Measurements from ENCODE around the gene BCAS1.

Gene BCAS1

DNA sequence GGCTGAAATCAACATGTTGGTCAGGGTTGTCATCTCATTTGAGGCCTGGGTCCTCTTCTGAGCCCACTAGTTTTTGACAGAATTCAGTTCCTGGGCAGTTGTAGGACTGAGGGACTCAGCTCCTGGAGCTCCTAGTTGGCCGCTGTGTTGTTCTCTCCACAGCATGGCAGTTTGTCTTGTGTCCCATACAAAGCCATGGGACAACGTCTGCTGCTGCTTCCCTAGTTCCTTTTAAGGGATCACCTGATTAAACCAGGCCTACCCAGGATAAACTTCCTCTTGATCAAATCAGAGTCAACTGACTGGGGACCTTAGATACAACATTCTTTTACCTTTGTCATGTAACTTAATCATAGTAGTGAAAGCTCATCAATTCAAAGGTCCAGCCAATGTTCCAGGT lies 141.0 kb downstream of the BCAS1 start:
- H3K4me3 ChIP-seq (ENCODE audit: low read length): no peak overlapping the region
- H2AFZ ChIP-seq (ENCODE audit: low read length): peak overlapping the region; percentile 27; the same call in 1 of the 2 replicates
- no peaks in the 10 kb centered on the region for H3K27me3 ChIP-seq (replicated peaks; ENCODE audit: insufficient read depth, low read length)
- no peaks in the 10 kb centered on the region for H4K20me1 ChIP-seq (ENCODE audit: insufficient read depth, low read length)
- no peak for DNase-seq
- peak overlapping the region; percentile 82 for H3K4me2 ChIP-seq (ENCODE audit: low read depth, low read length)
- TF ChIP-seq, protein P1, sequence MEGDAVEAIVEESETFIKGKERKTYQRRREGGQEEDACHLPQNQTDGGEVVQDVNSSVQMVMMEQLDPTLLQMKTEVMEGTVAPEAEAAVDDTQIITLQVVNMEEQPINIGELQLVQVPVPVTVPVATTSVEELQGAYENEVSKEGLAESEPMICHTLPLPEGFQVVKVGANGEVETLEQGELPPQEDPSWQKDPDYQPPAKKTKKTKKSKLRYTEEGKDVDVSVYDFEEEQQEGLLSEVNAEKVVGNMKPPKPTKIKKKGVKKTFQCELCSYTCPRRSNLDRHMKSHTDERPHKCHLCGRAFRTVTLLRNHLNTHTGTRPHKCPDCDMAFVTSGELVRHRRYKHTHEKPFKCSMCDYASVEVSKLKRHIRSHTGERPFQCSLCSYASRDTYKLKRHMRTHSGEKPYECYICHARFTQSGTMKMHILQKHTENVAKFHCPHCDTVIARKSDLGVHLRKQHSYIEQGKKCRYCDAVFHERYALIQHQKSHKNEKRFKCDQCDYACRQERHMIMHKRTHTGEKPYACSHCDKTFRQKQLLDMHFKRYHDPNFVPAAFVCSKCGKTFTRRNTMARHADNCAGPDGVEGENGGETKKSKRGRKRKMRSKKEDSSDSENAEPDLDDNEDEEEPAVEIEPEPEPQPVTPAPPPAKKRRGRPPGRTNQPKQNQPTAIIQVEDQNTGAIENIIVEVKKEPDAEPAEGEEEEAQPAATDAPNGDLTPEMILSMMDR (IDR thresholded peaks at IDR 0.05; ENCODE audit: low read length): no peak
- no peak for TF ChIP-seq EZH2 (optimal IDR thresholded peaks at IDR 0.05; ENCODE audit: low read depth, low read length)
- no peak for TF ChIP-seq EZH2phosphoT487 (IDR thresholded peaks at IDR 0.05; ENCODE audit: low read length)
- H3F3A ChIP-seq (ENCODE audit: insufficient read depth, low read length): peaks cover 41% of the 10 kb centered on the region
- H3K27ac ChIP-seq (ENCODE audit: low read length): peak overlapping the region; percentile 95
- H3K9me2 ChIP-seq (replicated peaks; ENCODE audit: insufficient read depth, low read length): no peaks in the 10 kb centered on the region
- no peaks in the 10 kb centered on the region for H3K79me2 ChIP-seq (ENCODE audit: low read length)
- no peaks in the 10 kb centered on the region for H3K36me3 ChIP-seq (replicated peaks; ENCODE audit: insufficient read depth, low read length)
- peaks cover 44% of the 10 kb centered on the region for H3K4me1 ChIP-seq (ENCODE audit: low read length)
- no peaks in the 10 kb centered on the region for H3K9me3 ChIP-seq (replicated peaks; ENCODE audit: insufficient read depth, low read length)
- H3K9ac ChIP-seq (ENCODE audit: low read length): peak overlapping the region; percentile 70; the same call in 1 of the 2 replicates

DNA sequence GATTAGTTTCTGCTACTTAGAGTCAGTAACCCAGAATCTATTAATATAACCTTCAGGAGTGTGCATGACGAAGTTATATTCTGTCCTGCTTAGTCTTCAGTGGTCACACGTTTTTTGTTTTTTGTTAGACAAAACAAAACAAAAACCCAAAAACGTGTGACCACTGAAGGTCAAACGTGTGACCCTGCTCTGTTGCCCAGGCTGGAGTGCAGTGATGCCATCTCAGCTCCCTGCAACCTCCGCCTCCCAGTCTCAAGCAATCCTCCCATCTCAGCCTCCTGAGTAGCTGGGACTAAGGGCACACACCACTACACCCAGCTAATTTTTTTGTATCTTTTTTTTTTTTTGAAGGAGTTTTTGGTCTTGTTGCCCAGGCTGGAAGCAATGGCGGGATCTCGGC lies 142.4 kb downstream of the BCAS1 start:
- H3K4me3 ChIP-seq (ENCODE audit: low read length): no peak overlapping the region
- H3K27ac ChIP-seq (ENCODE audit: low read length): no peak overlapping the region
- H3K4me2 ChIP-seq (ENCODE audit: low read depth, low read length): no peak overlapping the region
- H2AFZ ChIP-seq (ENCODE audit: low read length): no peak overlapping the region
- no peaks in the 10 kb centered on the region for H3K9me3 ChIP-seq (replicated peaks; ENCODE audit: insufficient read depth, low read length)
- H4K20me1 ChIP-seq (ENCODE audit: insufficient read depth, low read length): no peaks in the 10 kb centered on the region
- H3K4me1 ChIP-seq (ENCODE audit: low read length): peaks cover 39% of the 10 kb centered on the region
- no peak for DNase-seq
- H3K79me2 ChIP-seq (ENCODE audit: low read length): no peaks in the 10 kb centered on the region
- no peaks in the 10 kb centered on the region for H3K36me3 ChIP-seq (replicated peaks; ENCODE audit: insufficient read depth, low read length)
- H3F3A ChIP-seq (ENCODE audit: insufficient read depth, low read length): peaks cover 33% of the 10 kb centered on the region
- TF ChIP-seq EZH2 (optimal IDR thresholded peaks at IDR 0.05; ENCODE audit: low read depth, low read length) (no peak), EZH2phosphoT487 (IDR thresholded peaks at IDR 0.05; ENCODE audit: low read length) (no peak)
- TF ChIP-seq, protein P1 (IDR thresholded peaks at IDR 0.05; ENCODE audit: low read length): no peak
- H3K9me2 ChIP-seq (replicated peaks; ENCODE audit: insufficient read depth, low read length): no peaks in the 10 kb centered on the region
- no peaks in the 10 kb centered on the region for H3K27me3 ChIP-seq (replicated peaks; ENCODE audit: insufficient read depth, low read length)
- no peak overlapping the region for H3K9ac ChIP-seq (ENCODE audit: low read length)

GRCh38 chr20:53926428-53927028 lies 143.9 kb downstream of the BCAS1 start:
- Histone ChIP-seq H3F3A (ENCODE audit: insufficient read depth, low read length) (peaks cover 24% of the 10 kb centered on the region), H2AFZ (ENCODE audit: low read length) (no peak overlapping the region), H3K36me3 (replicated peaks; ENCODE audit: insufficient read depth, low read length) (no peaks in the 10 kb centered on the region), H3K9ac (ENCODE audit: low read length) (no peak overlapping the region), H3K27me3 (replicated peaks; ENCODE audit: insufficient read depth, low read length) (no peaks in the 10 kb centered on the region), H3K79me2 (ENCODE audit: low read length) (no peaks in the 10 kb centered on the region), H3K4me3 (ENCODE audit: low read length) (no peak overlapping the region), H3K4me2 (ENCODE audit: low read depth, low read length) (no peak overlapping the region), H3K27ac (ENCODE audit: low read length) (no peak overlapping the region), H3K9me2 (replicated peaks; ENCODE audit: insufficient read depth, low read length) (no peaks in the 10 kb centered on the region), H3K4me1 (ENCODE audit: low read length) (peaks cover 35% of the 10 kb centered on the region), H3K9me3 (replicated peaks; ENCODE audit: insufficient read depth, low read length) (no peaks in the 10 kb centered on the region), H4K20me1 (ENCODE audit: insufficient read depth, low read length) (no peaks in the 10 kb centered on the region)
- DNase-seq: no peak
- TF ChIP-seq, protein P1 (IDR thresholded peaks at IDR 0.05; ENCODE audit: low read length): no peak
- TF ChIP-seq EZH2phosphoT487 (IDR thresholded peaks at IDR 0.05; ENCODE audit: low read length): no peak
- TF ChIP-seq EZH2 (optimal IDR thresholded peaks at IDR 0.05; ENCODE audit: low read depth, low read length): no peak
